Adipose tissue (tissue), 3 donors: ENCODE measurements around the gene PRKCD. TPM values are rescaled to one million over a fixed set of nuclear protein-coding genes. Genes with fewer than 3 reads are reported as not detected.
"Not testable (repeated sequence)": the region's sequence is repeated elsewhere in the genome, so short reads cannot be mapped to it uniquely, and the experiment has no call there.

ENCODE experiments used
- H3K27ac ChIP-seq: one replicate; pipeline ENCODE4 v1.5.1; 2013; ENCODE audit warnings: low read depth, low read length
- WGBS, 3 donors: extraction: QIAGEN DNeasy Blood & Tissue Kit; methylation state at CpG; one replicate each; pipeline ENCODE4 v1.1.7; 2013; 5-methylcytosine and 5-hydroxymethylcytosine counted together
- polyA plus RNA-seq, 3 donors: library from polyadenylated mRNA; stranded (reverse); fragments of 200-250 nt; gene quantifications; one replicate each; pipeline ENCODE4 v1.2.3, GENCODE V29; 2013
- donor health status: healthy with polysubstance abuse.
- donor health status: Bipolar disorder and iron deficiency.
- donor health status: healthy.

Gene PRKCD
- polyA plus RNA-seq, 3 donors = 20.7 to 73.0 (median 29.6) TPM

GRCh38 chr3:53137221-53137620, 23.8 kb upstream of the PRKCD start:
- WGBS, 3 donors = 68 to 76% (median 72%) methylated on average over 2 of the region's 2 CpGs

GRCh38 chr3:53137835-53138446, 23.1 kb upstream of the PRKCD start:
- H3K27ac ChIP-seq = no peak overlapping the region
- 80 to 97% (median 87%) methylated on average over 4 of the region's 4 CpGs for WGBS, 3 donors

More at GRCh38 chr3:53137221-53137620, 23.8 kb upstream of the PRKCD start:
- no peak overlapping the region for H3K27ac ChIP-seq

- no peak overlapping the region for H3K27ac ChIP-seq
- WGBS, 3 donors = 45 to 71% (median 57%) methylated on average over 6 of the region's 6 CpGs
Measured at GRCh38 chr3:53139906-53140846, 20.8 kb upstream of the PRKCD start.

- no peak overlapping the region for H3K27ac ChIP-seq
- 59 to 83% (median 63%) methylated on average over 6 of the region's 6 CpGs for WGBS, 3 donors
Measured at GRCh38 chr3:53140847-53141845, 19.9 kb upstream of the PRKCD start.

GRCh38 chr3:53142986-53143385, 18.0 kb upstream of the PRKCD start:
- WGBS, 3 donors = 48 to 68% (median 57%) methylated on average over 3 of the region's 3 CpGs
- H3K27ac ChIP-seq = no peak overlapping the region

GRCh38 chr3:53144446-53144845, 16.6 kb upstream of the PRKCD start:
- WGBS, 3 donors = 81 to 95% (median 87%) methylated on average over 4 of the region's 4 CpGs
- H3K27ac ChIP-seq = no peak overlapping the region

GRCh38 chr3:53144862-53145712, 15.9 kb upstream of the PRKCD start:
- WGBS, 3 donors = 43 to 82% (median 76%) methylated on average over 11 of the region's 11 CpGs
- no peak overlapping the region for H3K27ac ChIP-seq

GRCh38 chr3:53145713-53146080, 15.3 kb upstream of the PRKCD start:
- WGBS, 3 donors = 34 to 91% (median 84%) methylated on average over 3 of the region's 3 CpGs
- H3K27ac ChIP-seq = no peak overlapping the region

- no peak overlapping the region for H3K27ac ChIP-seq
- 83 to 89% (median 85%) methylated on average over 7 of the region's 7 CpGs for WGBS, 3 donors
Measured at GRCh38 chr3:53146319-53146891, 14.6 kb upstream of the PRKCD start.

GRCh38 chr3:53147151-53147902, 13.7 kb upstream of the PRKCD start:
- no peak overlapping the region for H3K27ac ChIP-seq

GRCh38 chr3:53147903-53148400, 13.1 kb upstream of the PRKCD start:
- no peak overlapping the region for H3K27ac ChIP-seq
- WGBS, 3 donors = 84 to 97% (median 86%) methylated on average over 2 of the region's 2 CpGs

More at GRCh38 chr3:53147151-53147902, 13.7 kb upstream of the PRKCD start:
- 74 to 81% (median 79%) methylated on average over 11 of the region's 11 CpGs for WGBS, 3 donors

- WGBS, 3 donors = 83 to 94% (median 88%) methylated on average over 13 of the region's 13 CpGs
Measured at GRCh38 chr3:53149006-53149690, 11.9 kb upstream of the PRKCD start.

GRCh38 chr3:53149699-53150098, 11.3 kb upstream of the PRKCD start:
- no peak overlapping the region for H3K27ac ChIP-seq
- 79 to 85% (median 80%) methylated on average over 4 of the region's 4 CpGs for WGBS, 3 donors

More at GRCh38 chr3:53149006-53149690, 11.9 kb upstream of the PRKCD start:
- no peak overlapping the region for H3K27ac ChIP-seq

GRCh38 chr3:53150247-53151085, 10.5 kb upstream of the PRKCD start:
- 63 to 84% (median 82%) methylated on average over 7 of the region's 7 CpGs for WGBS, 3 donors
- H3K27ac ChIP-seq = no peak overlapping the region

- 73 to 91% (median 81%) methylated on average over 9 of the region's 9 CpGs for WGBS, 3 donors
- not testable (repeated sequence) for H3K27ac ChIP-seq
Measured at GRCh38 chr3:53151086-53151438, 9.9 kb upstream of the PRKCD start.
